OCI-LY1 (cell line): ENCODE data around the gene LMTK2.
A peak's percentile ranks its signal among the peaks of the same experiment; 100 is the strongest.

Experiments used
- H2AFZ ChIP-seq: fragments of 200-600 bp; sonication (generic), shearing (Covaris generic); 2 replicates; pipeline ENCODE4 v1.6.0; 2014; ENCODE audit warnings: antibody characterized with exemption, mild to moderate bottlenecking, low read length
- H3F3A ChIP-seq: fragments of 200-600 bp; sonication (generic), shearing (Covaris generic); 2 replicates; pipeline ENCODE4 v1.6.0; 2014; ENCODE audit warnings: mild to moderate bottlenecking, antibody characterized with exemption, low read length, moderate library complexity; ENCODE audit not compliant: insufficient read depth
- H3K27ac ChIP-seq: fragments of 200-600 bp; sonication (generic); 2 replicates; pipeline ENCODE4 v1.5.1; 2014; ENCODE audit warnings: low read length, mixed run types, mild to moderate bottlenecking, low read depth; ENCODE audit not compliant: poor library complexity, severe bottlenecking
- H3K27me3 ChIP-seq: fragments of 200-600 bp; sonication (generic); 2 replicates; pipeline ENCODE4 v1.6.0; 2014; ENCODE audit warnings: antibody characterized with exemption, mild to moderate bottlenecking, low read length, moderate library complexity; ENCODE audit not compliant: insufficient read depth
- H3K36me3 ChIP-seq: fragments of 200-600 bp; sonication (generic); 2 replicates; pipeline ENCODE4 v1.6.1; 2014; ENCODE audit warnings: mild to moderate bottlenecking, antibody characterized with exemption, low read length, moderate library complexity, mixed read lengths; ENCODE audit not compliant: insufficient read depth
- H3K4me1 ChIP-seq: fragments of 200-600 bp; sonication (generic); 2 replicates; pipeline ENCODE4 v1.5.1; 2014; ENCODE audit warnings: mild to moderate bottlenecking, low read length, moderate library complexity; ENCODE audit not compliant: insufficient read depth, severe bottlenecking
- H3K4me2 ChIP-seq: fragments of 200-600 bp; sonication (generic), shearing (Covaris generic); 2 replicates; pipeline ENCODE4 v1.6.1; 2014; ENCODE audit warnings: low read length
- H3K4me3 ChIP-seq: fragments of 200-600 bp; sonication (generic); 2 replicates; pipeline ENCODE4 v1.5.1; 2014; ENCODE audit warnings: low read length, low read depth, mild to moderate bottlenecking, mixed read lengths; ENCODE audit not compliant: poor library complexity, severe bottlenecking
- H3K79me2 ChIP-seq: fragments of 200-600 bp; shearing (Covaris generic); 2 replicates; pipeline ENCODE4 v1.6.1; 2016; ENCODE audit warnings: mixed run types, low read length, mixed read lengths; ENCODE audit not compliant: insufficient read depth
- H3K9ac ChIP-seq: fragments of 200-600 bp; sonication (generic), shearing (Covaris generic); 2 replicates; pipeline ENCODE4 v1.6.1; 2014; ENCODE audit warnings: mild to moderate bottlenecking, low read length, mixed read lengths
- H3K9me2 ChIP-seq: fragments of 200-600 bp; sonication (generic), shearing (Covaris generic); 2 replicates; pipeline ENCODE4 v1.6.1; 2014; ENCODE audit warnings: low read depth, mild to moderate bottlenecking, low read length, mixed read lengths
- H3K9me3 ChIP-seq: fragments of 200-600 bp; shearing (Covaris generic); 2 replicates; pipeline ENCODE4 v1.6.1; 2014; ENCODE audit warnings: low read length, mixed read lengths
- H4K20me1 ChIP-seq: fragments of 200-600 bp; sonication (generic), shearing (Covaris generic); 2 replicates; pipeline ENCODE4 v1.6.0; 2016; ENCODE audit warnings: mild to moderate bottlenecking, low read length; ENCODE audit not compliant: insufficient read depth
- EZH2 ChIP-seq: fragments of 200-600 bp; sonication (generic), shearing (Covaris generic); IDR thresholded peaks from 2 replicates; pipeline ENCODE4 v1.8.0; 2017; ENCODE audit warnings: borderline replicate concordance, mixed run types, mild to moderate bottlenecking, antibody characterized with exemption, low read length, moderate library complexity, mixed read lengths
- TF ChIP-seq, protein P1 (sequence below): fragments of 200-600 bp; sonication (generic), shearing (Covaris generic); IDR thresholded peaks from 2 replicates; pipeline ENCODE4 v1.5.1; 2017; ENCODE audit warnings: mild to moderate bottlenecking, antibody characterized with exemption, low read length, moderate library complexity, mixed read lengths

Gene LMTK2

DNA sequence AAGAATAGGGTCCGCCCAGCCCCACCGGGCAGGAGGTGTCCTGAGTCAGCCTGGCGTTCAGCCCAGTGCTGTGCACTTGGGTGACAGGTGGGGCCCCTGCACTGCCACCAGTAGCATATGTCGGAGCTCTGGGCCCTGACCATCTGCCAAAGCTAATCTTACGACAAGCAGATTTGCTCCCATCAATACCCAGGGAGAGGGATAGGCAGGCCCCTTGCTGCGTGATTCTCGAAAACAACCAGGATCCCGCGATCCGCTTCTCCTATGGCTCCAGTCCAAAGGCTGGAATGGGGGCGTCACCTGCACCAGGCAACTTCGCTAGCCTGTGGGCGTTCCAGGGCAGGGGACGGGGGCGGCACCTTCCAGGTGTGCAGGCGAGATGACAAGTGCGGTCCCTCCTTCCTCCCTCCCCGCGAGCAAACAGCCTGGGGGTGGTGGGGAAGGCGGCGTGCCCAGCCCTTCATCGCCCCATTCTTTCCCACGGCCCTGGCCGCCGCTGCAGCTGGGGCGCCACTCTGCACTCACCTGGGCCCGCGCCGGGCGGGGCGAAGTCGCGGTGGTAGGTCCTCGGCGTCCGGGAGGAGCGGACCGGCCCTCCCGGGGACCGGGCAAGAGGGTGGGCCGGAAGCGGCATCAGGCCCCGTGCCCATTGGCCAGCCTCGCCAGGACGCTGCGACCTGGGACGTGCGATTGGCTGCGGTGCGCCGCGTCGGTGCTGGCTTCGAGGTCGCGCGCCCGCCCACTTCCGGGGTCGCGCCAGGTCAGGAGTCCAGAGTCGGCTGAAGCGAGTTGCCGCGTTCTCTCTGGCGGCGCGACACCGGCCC is 145.2 kb downstream of the LMTK2 start, which contains the start of gene TECPR1:
TSS of gene TECPR1 (minus strand) at position 632 of the 824 bp plus-strand sequence. CDS start 6,086 bp downstream, outside the sequence.
- TF ChIP-seq, protein P1, sequence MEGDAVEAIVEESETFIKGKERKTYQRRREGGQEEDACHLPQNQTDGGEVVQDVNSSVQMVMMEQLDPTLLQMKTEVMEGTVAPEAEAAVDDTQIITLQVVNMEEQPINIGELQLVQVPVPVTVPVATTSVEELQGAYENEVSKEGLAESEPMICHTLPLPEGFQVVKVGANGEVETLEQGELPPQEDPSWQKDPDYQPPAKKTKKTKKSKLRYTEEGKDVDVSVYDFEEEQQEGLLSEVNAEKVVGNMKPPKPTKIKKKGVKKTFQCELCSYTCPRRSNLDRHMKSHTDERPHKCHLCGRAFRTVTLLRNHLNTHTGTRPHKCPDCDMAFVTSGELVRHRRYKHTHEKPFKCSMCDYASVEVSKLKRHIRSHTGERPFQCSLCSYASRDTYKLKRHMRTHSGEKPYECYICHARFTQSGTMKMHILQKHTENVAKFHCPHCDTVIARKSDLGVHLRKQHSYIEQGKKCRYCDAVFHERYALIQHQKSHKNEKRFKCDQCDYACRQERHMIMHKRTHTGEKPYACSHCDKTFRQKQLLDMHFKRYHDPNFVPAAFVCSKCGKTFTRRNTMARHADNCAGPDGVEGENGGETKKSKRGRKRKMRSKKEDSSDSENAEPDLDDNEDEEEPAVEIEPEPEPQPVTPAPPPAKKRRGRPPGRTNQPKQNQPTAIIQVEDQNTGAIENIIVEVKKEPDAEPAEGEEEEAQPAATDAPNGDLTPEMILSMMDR: no peak
- no peak for TF ChIP-seq EZH2
- H3K36me3 ChIP-seq: peaks cover 11% of the 10 kb centered on the region; the same call in 1 of the 2 replicates
- peak within 1 kb of the TSS; percentile 76 for H3K9ac ChIP-seq
- peak within 1 kb of the TSS; percentile 83 for H3K4me3 ChIP-seq
- peak within 1 kb of the TSS; percentile 85 for H3K27ac ChIP-seq
- no peaks in the 10 kb centered on the region for H3K27me3 ChIP-seq
- H2AFZ ChIP-seq: no peak within 1 kb of the TSS
- H3F3A ChIP-seq: no peaks in the 10 kb centered on the region
- H3K4me2 ChIP-seq: peak within 1 kb of the TSS; percentile 93
- H3K9me3 ChIP-seq: no peaks in the 10 kb centered on the region
- H4K20me1 ChIP-seq: no peaks in the 10 kb centered on the region
- no peaks in the 10 kb centered on the region for H3K9me2 ChIP-seq
- peaks cover 6% of the 10 kb centered on the region for H3K79me2 ChIP-seq
- H3K4me1 ChIP-seq: peaks cover 27% of the 10 kb centered on the region

DNA sequence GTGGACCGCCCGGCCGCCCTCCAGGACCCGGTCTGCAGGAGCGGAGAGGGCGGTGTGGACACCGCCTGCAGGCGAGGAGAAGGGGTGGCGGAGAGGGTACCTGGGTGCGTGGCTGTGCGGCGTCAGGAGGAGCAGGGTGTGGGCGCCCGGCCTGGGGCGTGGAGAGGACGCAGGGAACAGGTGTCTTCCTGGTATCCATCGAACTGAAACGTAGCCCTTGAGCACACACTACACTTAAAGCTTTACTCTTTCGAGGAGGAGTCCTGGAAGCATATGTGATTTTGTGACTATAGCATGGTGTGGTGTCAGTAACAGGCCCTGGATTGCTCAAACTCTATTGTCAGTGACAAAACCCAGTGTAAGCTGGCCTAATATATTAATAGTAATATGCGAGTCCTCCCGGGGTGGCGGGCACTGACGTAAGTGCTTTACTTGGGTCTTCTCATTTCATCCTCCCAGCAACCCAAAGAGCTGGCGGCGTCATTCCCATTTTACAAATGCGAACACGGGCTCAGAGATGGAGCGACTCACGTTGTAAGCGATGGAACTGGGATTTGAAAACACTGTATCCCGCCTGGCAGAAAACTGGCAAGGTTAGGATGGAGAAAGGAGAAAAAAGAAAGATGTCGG is 145.9 kb downstream of the LMTK2 start:
- Histone ChIP-seq H3K27me3 (no peaks in the 10 kb centered on the region), H3K4me1 (peaks cover 27% of the 10 kb centered on the region), H3K27ac (no peak overlapping the region), H2AFZ (no peak overlapping the region), H3K4me3 (peak overlapping the region; percentile 83), H3K4me2 (peak overlapping the region; percentile 93), H3K9me3 (no peaks in the 10 kb centered on the region), H3K36me3 (peaks cover 15% of the 10 kb centered on the region; the same call in 1 of the 2 replicates), H3K9me2 (no peaks in the 10 kb centered on the region), H3K79me2 (peaks cover 6% of the 10 kb centered on the region), H3K9ac (peak overlapping the region; percentile 76), H4K20me1 (no peaks in the 10 kb centered on the region), H3F3A (no peaks in the 10 kb centered on the region)
- TF ChIP-seq, protein P1: no peak
- no peak for TF ChIP-seq EZH2

DNA sequence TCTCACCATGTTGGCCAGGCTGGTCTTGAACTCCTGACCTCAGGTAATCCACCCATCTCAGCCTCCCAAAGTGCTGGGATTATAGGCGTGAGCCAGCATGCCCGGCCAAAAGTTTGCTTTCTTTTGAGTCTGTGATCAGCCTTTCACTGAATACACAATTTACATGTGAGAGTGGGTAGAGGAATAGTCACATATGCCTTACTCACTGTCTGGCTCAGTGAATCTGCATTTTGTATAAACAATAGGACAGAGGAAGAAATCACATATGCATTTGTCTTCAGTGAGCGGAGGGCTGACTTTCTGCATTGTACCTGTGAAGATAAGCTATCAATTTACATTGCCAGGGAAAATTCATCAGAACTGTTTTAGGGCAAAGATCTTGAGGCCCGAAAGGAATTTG is 147.9 kb downstream of the LMTK2 start:
- H3K4me2 ChIP-seq: no peak overlapping the region
- H2AFZ ChIP-seq: no peak overlapping the region

More for the DNA sequence above, 147.9 kb downstream of the LMTK2 start:
- Histone ChIP-seq H3F3A (no peaks in the 10 kb centered on the region), H3K4me1 (peaks cover 27% of the 10 kb centered on the region), H3K36me3 (peaks cover 25% of the 10 kb centered on the region; the same call in 1 of the 2 replicates), H3K9ac (no peak overlapping the region), H4K20me1 (no peaks in the 10 kb centered on the region), H3K9me2 (no peaks in the 10 kb centered on the region), H3K79me2 (peaks cover 6% of the 10 kb centered on the region), H3K4me3 (no peak overlapping the region), H3K27ac (no peak overlapping the region), H3K27me3 (no peaks in the 10 kb centered on the region), H3K9me3 (no peaks in the 10 kb centered on the region; the same call in 1 of the 2 replicates)
- no peak for TF ChIP-seq EZH2
- TF ChIP-seq, protein P1: no peak
